HG02981 (cell line): ENCODE measurements around the gene SERPINB7.

ENCODE experiments used
- ATAC-seq: cut with Tn5 transposase; IDR thresholded peaks from one replicate; pipeline ENCODE4 v1.9.1; 2021; ENCODE audit warnings: mild to moderate bottlenecking, moderate library complexity; ENCODE audit not compliant: unreplicated experiment

The SERPINB7 gene

DNA sequence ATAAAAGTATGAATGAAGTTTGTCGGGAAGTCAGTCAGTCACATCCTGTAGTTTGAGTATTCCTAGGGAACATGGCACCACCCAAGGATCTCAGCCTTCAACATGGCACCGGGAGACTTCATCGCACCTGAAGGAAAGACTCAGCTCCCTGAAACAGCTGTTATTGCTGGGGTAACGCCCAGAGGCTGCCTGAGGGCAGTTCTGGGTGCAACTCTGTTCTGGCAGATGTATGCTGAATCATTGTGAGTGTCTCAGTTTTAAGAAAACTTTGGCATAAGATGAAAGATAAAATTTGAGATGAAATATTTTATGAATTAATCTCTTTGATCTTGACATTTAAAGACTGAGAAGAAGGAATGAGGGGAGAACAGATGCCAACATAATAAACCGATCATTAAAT, 62.4 kb downstream of the SERPINB7 start:
- no peak for ATAC-seq

GRCh38 chr18:63843008-63843407, 67.8 kb downstream of the SERPINB7 start:
- no peak for ATAC-seq

- no peak for ATAC-seq
Measured at GRCh38 chr18:63844254-63844653, 69.0 kb downstream of the SERPINB7 start.

GRCh38 chr18:63848159-63848558, 72.9 kb downstream of the SERPINB7 start:
- peak; percentile 52 for ATAC-seq

- peak; percentile 74 for ATAC-seq
Measured at GRCh38 chr18:63850020-63850419, 74.8 kb downstream of the SERPINB7 start.

- ATAC-seq, result no peak
Measured at GRCh38 chr18:63850636-63851035, 75.4 kb downstream of the SERPINB7 start.
